GDM1 (cell line): Measurements from ENCODE around the gene SLC2A1.

Experiments used
- DNase-seq: peaks from one replicate; lab custom pipeline; 2025; lab: John Stamatoyannopoulos, UW

SLC2A1 gene

DNA sequence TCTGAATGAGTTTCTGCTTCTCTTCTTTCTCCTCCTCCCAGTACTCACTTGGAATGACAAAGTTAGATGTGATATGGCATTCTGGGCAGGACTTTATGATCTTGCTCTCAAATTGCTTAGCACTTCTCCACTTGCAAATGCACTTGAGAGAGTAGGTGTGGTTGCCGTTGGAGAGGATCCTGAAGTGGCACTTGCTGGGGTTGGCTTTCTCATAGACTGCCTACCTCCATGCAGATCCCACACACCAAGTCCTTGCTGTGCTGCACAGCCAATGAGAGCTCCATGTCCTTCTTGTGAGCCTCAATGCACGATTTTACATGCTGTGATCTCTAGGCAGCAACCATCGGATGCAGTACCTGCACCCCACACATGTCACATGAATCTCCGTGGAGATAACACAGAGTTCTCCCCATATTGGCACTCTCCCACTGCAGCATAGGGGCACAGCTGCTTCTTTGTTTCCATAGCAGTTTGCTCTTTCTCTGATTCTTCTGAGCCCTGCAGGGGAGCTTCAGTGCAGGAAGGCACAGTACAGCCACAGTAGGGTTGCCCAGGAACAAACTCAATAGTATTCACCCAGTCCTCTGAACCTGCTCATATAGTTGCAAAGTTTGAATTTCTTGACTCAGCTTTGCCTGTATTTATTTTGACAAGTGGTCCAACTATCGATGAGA lies 67.1 kb downstream of the SLC2A1 start:
- DNase-seq: no peak

DNA sequence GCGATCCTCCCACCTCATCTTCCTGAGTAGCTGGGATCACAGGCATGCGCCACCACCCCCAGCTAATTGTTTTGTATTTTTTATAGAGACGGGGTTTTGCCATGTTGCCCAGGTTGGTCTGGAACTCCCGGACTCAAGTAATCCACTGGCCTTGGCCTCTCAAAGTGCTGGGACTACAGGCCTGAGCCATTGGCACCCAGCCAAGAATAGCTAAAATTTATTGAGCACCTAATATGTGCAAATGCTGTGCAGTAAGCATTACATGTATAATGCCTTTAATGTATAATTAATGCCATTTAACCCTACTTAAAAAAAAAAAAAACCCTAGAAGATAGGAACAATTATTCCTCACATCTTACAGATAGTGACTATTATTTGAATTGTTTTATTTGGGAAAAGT lies 69.4 kb downstream of the SLC2A1 start:
- DNase-seq: no peak

GRCh38 chr1:42888013-42888633 lies 70.5 kb downstream of the SLC2A1 start:
- DNase-seq: no peak

- DNase-seq: no peak
Observed at GRCh38 chr1:42887366-42887765, 71.3 kb downstream of the SLC2A1 start.

DNA sequence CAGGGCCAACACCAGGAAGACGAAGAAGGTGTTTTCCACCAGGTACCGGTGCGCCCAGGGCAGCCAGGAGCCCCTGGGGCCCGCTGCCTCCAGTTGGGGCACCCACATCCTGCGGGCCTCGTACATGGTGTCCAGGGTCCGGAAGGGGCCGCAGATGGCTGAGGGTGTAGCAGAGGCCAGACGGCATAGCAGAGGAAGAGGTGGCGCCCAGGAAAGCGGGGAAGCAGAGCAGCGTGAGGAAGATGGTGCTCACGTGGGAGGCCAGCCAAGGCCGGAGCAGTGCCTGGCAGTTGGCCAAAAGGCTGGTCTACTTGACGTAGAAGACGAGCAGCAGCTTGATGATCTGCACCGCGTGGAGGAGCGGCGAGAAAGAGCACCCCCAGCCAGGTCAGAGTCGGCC lies 71.9 kb downstream of the SLC2A1 start:
- no peak for DNase-seq

DNA sequence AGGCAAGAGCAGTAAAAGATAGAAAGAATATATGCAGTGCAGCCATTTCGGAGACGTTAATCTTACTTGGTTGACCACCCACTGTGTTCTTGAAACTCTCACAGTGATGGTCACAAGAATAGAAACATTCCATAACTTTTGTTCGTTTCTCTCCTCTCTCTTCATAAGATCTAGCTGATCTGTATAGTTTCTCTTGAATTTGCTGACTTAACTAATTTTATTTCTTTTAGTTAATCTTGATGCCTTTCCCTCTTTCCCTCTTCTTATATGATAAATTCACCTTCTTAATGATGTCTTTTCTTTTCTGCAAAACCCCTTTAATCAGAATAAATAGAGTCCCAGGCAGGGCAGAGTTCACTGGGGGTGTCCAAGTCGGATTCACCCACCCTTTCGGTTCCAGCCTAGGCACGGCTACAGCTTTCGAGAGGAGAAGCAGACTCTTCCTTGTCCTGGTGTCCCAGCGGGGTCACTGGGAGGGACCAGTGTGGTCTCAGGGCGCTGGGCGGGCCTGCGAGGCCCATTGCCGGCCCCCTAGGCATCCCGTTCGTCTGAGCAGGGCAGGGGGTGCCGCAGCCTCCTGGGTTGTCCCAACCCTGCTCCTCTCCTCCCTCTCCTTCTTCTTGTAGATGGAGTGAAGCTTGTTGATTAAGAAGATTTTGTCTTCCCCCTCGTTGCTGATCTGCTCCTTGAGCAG lies 72.5 kb downstream of the SLC2A1 start:
- DNase-seq: no peak

DNA sequence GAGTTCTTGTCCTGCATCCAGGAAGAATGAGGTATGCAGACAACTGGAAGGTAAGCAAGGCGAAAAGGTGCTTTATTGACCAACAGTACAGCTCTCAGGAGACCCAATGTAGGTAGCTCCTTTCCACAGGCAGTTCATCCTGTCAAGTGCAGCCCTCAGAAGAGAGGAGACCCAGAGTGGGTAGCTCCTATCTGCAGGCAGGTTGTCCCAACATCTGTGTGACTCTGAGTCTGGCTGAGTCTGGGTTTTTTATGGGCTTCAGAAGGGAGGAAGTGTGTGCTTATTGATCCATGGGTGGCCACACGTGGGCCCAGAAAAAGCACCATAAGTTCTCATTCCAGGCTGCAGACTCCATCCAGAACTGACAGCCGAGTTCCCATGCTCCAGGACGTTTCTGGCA lies 78.3 kb downstream of the SLC2A1 start:
- DNase-seq: no peak

DNA sequence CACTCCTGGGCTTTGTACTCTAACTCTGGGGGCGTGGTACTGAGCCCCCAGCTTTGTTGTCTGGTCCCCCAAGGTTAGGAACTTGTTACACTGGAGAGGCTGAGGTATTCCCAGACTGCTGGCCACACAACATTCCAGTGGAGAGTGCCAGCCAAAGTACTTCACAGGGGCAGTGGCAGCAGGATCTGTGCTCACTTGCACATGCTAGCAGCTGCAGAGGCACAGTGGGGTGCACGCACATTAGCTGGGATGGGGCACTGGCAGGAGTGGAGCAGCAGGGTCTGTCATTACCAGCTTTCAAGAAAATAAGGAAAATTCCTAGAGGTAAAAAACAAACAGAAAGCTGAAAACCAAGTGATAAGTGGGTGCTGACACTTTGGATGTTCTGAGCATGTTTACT lies 81.3 kb downstream of the SLC2A1 start:
- DNase-seq: no peak

DNA sequence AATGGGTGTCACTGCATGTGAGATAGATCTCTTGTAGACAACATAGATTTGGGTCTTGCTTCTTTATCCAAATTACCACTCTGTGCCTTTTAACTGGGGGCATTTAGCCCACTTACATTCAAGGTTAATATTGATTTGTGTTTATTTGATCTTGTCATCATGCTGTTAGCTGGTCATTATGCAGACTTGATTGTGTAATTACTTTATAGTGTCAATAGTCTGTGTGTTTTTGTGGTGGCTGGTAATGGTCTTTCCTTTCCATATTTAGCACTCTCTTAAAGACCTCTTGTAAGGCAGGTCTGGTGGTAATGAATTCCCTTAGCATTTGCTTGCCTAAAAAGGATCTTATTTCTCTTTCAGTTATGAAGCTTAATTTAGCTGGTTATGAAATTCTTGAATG lies 82.7 kb downstream of the SLC2A1 start:
- no peak for DNase-seq
